IMR-90 (cell line): ENCODE data around the gene TTC7B. TPM values are rescaled to one million over a fixed set of nuclear protein-coding genes. Genes with fewer than 3 reads are reported as not detected.

ENCODE experiments used
- ATAC-seq: fragments of 200-7000 bp; cut with Tn5 transposase; 2 replicates; pipeline ENCODE4 v1.9.1; 2020; ENCODE audit warnings: low read depth, mild to moderate bottlenecking, moderate library complexity
- BruUV-seq: library from RNA; stranded (reverse); fragments of 400-500 nt; replicated peaks from 2 replicates; lab custom pipeline; 2021; lab: Mats Ljungman, UMichigan
- CTCF ChIA-PET: fragments of 300-600 bp; formaldehyde crosslinking; extraction: SDS; loops from one replicate; lab custom pipeline; 2021; ENCODE audit warnings: antibody characterized with exemption; lab: Yijun Ruan, JAX
- POLR2A ChIA-PET: fragments of 300-600 bp; sonication (Branson Sonifier 250); formaldehyde crosslinking; loops from one replicate; lab custom pipeline; 2022; ENCODE audit warnings: antibody characterized with exemption; ENCODE audit not compliant: unreplicated experiment; lab: Charles Lee
- DNase-seq: peaks from one replicate; pipeline ENCODE4 v3.0.0; 2013
- H2AFZ ChIP-seq: replicated peaks from 2 replicates; pipeline ENCODE3; 2013; ENCODE audit warnings: low read length, mild to moderate bottlenecking; ENCODE audit not compliant: poor library complexity
- H2AK5ac ChIP-seq: 2 replicates; pipeline ENCODE4 v1.6.1; 2013; ENCODE audit warnings: low read depth, low read length, inconsistent platforms
- H2AK9ac ChIP-seq: replicated peaks from 2 replicates; pipeline ENCODE3; 2013; ENCODE audit warnings: mild to moderate bottlenecking, low read depth, low read length, moderate library complexity; ENCODE audit not compliant: poor library complexity
- H2BK120ac ChIP-seq: 2 replicates; pipeline ENCODE4 v1.6.1; 2013; ENCODE audit warnings: low read depth, low read length, inconsistent platforms
- H2BK15ac ChIP-seq: 3 replicates; pipeline ENCODE4 v1.6.1; 2013; ENCODE audit warnings: low read depth, low read length, inconsistent platforms
- H2BK20ac ChIP-seq: 2 replicates; pipeline ENCODE4 v1.6.1; 2013; ENCODE audit warnings: low read depth, mild to moderate bottlenecking, inconsistent platforms, low read length, moderate library complexity
- H2BK5ac ChIP-seq: 2 replicates; pipeline ENCODE4 v1.6.1; 2013; ENCODE audit warnings: mild to moderate bottlenecking, low read depth, low read length, inconsistent platforms; ENCODE audit not compliant: poor library complexity, severe bottlenecking
- H3K14ac ChIP-seq: replicated peaks from 2 replicates; pipeline ENCODE4 v1.6.1; 2013; ENCODE audit warnings: low read depth, low read length, inconsistent platforms
- H3K18ac ChIP-seq: 2 replicates; pipeline ENCODE4 v1.6.1; 2013; ENCODE audit warnings: low read depth, low read length, control low read depth
- H3K23ac ChIP-seq: 2 replicates; pipeline ENCODE4 v1.6.1; 2013; ENCODE audit warnings: low read depth, low read length, inconsistent platforms
- H3K27ac ChIP-seq: 2 replicates; pipeline ENCODE4 v1.5.1; 2013; ENCODE audit warnings: mild to moderate bottlenecking, control low read depth, low read length; ENCODE audit not compliant: insufficient read depth
- H3K27me3 ChIP-seq: 2 replicates; pipeline ENCODE4 v1.6.1; 2013; ENCODE audit warnings: low read length; ENCODE audit not compliant: control insufficient read depth, insufficient read depth
- H3K36me3 ChIP-seq: 2 replicates; pipeline ENCODE4 v1.6.1; 2013; ENCODE audit warnings: low read length, mixed read lengths; ENCODE audit not compliant: control insufficient read depth, insufficient read depth
- H3K4ac ChIP-seq: 2 replicates; pipeline ENCODE4 v1.6.1; 2013; ENCODE audit warnings: low read depth, low read length, inconsistent platforms
- H3K4me1 ChIP-seq: 2 replicates; pipeline ENCODE4 v1.6.1; 2013; ENCODE audit warnings: low read length, mixed read lengths; ENCODE audit not compliant: control insufficient read depth, insufficient read depth
- H3K4me2 ChIP-seq: 2 replicates; pipeline ENCODE4 v1.6.1; 2013; ENCODE audit warnings: low read depth, mild to moderate bottlenecking, control low read depth, low read length, moderate library complexity
- H3K4me3 ChIP-seq: 2 replicates; pipeline ENCODE4 v1.5.1; 2013; ENCODE audit warnings: low read depth, mild to moderate bottlenecking, control low read depth, low read length, moderate library complexity; ENCODE audit not compliant: insufficient read depth
- H3K56ac ChIP-seq: 2 replicates; pipeline ENCODE4 v1.6.1; 2013; ENCODE audit warnings: low read length, inconsistent platforms; ENCODE audit not compliant: insufficient read depth; ENCODE audit errors: extremely low read depth
- H3K79me1 ChIP-seq, 2 experiments: 2 replicates each; pipeline ENCODE4 v1.6.1; 2013; ENCODE audit warnings: low read length in 2 of 2, inconsistent platforms in 1 of 2, low read depth in 1 of 2
- H3K9ac ChIP-seq: 2 replicates; pipeline ENCODE4 v1.6.1; 2013; ENCODE audit warnings: low read depth, low read length, control low read depth
- H3K9me1 ChIP-seq: 2 replicates; pipeline ENCODE4 v1.6.1; 2013; ENCODE audit warnings: low read length, inconsistent platforms; ENCODE audit not compliant: insufficient read depth
- H3K9me3 ChIP-seq: 2 replicates; pipeline ENCODE4 v1.6.1; 2013; ENCODE audit warnings: low read length; ENCODE audit not compliant: control insufficient read depth, insufficient read depth
- H4K20me1 ChIP-seq: 2 replicates; pipeline ENCODE4 v1.6.1; 2013; ENCODE audit warnings: low read length, inconsistent platforms; ENCODE audit not compliant: insufficient read depth
- H4K5ac ChIP-seq: 2 replicates; pipeline ENCODE4 v1.6.1; 2013; ENCODE audit warnings: mild to moderate bottlenecking, low read depth, low read length, control low read depth
- H4K8ac ChIP-seq, 2 experiments: 2 replicates each; pipeline ENCODE4 v1.6.1; 2013; ENCODE audit warnings: low read depth in 2 of 2, low read length in 2 of 2, control low read depth in 1 of 2, inconsistent platforms in 1 of 2
- H4K91ac ChIP-seq: 2 replicates; pipeline ENCODE4 v1.6.1; 2013; ENCODE audit warnings: low read depth, low read length, inconsistent platforms; ENCODE audit not compliant: insufficient read depth
- BHLHE40 ChIP-seq: fragments of 150-350 bp; IDR thresholded peaks from 2 replicates; pipeline ENCODE4 v1.6.1; 2016; ENCODE audit warnings: mild to moderate bottlenecking, low read depth, low read length
- CEBPB ChIP-seq: IDR thresholded peaks from 2 replicates; pipeline ENCODE4 v1.6.1; 2012; ENCODE audit warnings: low read depth, low read length, improper control_type of control experiment
- CTCF ChIP-seq: conservative IDR thresholded peaks from 2 replicates; pipeline ENCODE4 v1.5.1; 2012; ENCODE audit warnings: mild to moderate bottlenecking, low read depth, low read length, improper control_type of control experiment
- ELK1 ChIP-seq: fragments of 150-350 bp; IDR thresholded peaks from 2 replicates; pipeline ENCODE4 v1.6.1; 2016; ENCODE audit warnings: low read depth, mild to moderate bottlenecking, low read length, moderate library complexity, borderline replicate concordance
- MXI1 ChIP-seq: IDR thresholded peaks from 2 replicates; pipeline ENCODE4 v1.6.1; 2012; ENCODE audit warnings: low read depth, mild to moderate bottlenecking, low read length, moderate library complexity, borderline replicate concordance
- NFE2L2 ChIP-seq: fragments of 150-350 bp; IDR thresholded peaks from 2 replicates; pipeline ENCODE4 v1.6.1; 2016; ENCODE audit warnings: low read depth, mild to moderate bottlenecking, low read length
- POLR2A ChIP-seq: IDR thresholded peaks from 2 replicates; pipeline ENCODE4 v1.6.1; 2012; ENCODE audit warnings: mild to moderate bottlenecking, low read depth, low read length
- RAD21 ChIP-seq: IDR thresholded peaks from 2 replicates; pipeline ENCODE4 v1.6.1; 2012; ENCODE audit warnings: low read length, improper control_type of control experiment
- RFX5 ChIP-seq: IDR thresholded peaks from 2 replicates; pipeline ENCODE4 v1.8.0; 2012; ENCODE audit warnings: low read depth, mild to moderate bottlenecking, low read length, moderate library complexity
- USF2 ChIP-seq: fragments of 150-350 bp; IDR thresholded peaks from 2 replicates; pipeline ENCODE4 v1.6.1; 2017; ENCODE audit warnings: mild to moderate bottlenecking, antibody characterized with exemption, low read length, low read depth
- WGBS, 2 experiments: methylation state at CpG; one replicate each; pipeline versions ENCODE4 v1.1.5 to v1.1.7; 2013; ENCODE audit warnings: missing lambda C conversion rate in 2 of 2; ENCODE audit not compliant: insufficient read length in 1 of 2; ENCODE audit errors: extremely low coverage in 2 of 2; 5-methylcytosine and 5-hydroxymethylcytosine counted together
- dilution Hi-C: fragments of 300-500 bp; cut with HindIII; formaldehyde crosslinking; loops from one replicate; pipeline ENCODE4 v1.14.3; 2018; ENCODE audit warnings: low sequenced_read_pairs; ENCODE audit not compliant: unreplicated experiment
- in situ Hi-C: fragments of 300-500 bp; cut with MboI; formaldehyde crosslinking; loops from 3 replicates; pipeline ENCODE4 v1.14.3; 2019; ENCODE audit warnings: low sequenced_read_pairs, inconsistent platforms, mixed read lengths
- intact Hi-C: fragments of 100-400 bp; cut with micrococcal nuclease; formaldehyde crosslinking; loops from 2 replicates; pipeline ENCODE4 v1.10.0; 2022
- polyA plus RNA-seq, 3 experiments: library from polyadenylated mRNA; depleted of rRNA; stranded (reverse); fragments of >200 nt; gene quantifications; 2 replicates each; pipeline ENCODE4 v1.2.3, GENCODE V29; 2012; ENCODE audit warnings: low replicate concordance in 1 of 3
- total RNA-seq: library from RNA; depleted of rRNA; stranded (reverse); fragments of >200 nt; gene quantifications from 2 replicates; pipeline ENCODE4 v1.2.3, GENCODE V29; 2012

TTC7B gene
- total and polyA plus RNA-seq, 2 of the 4 experiments (the other 2 are of a cell fraction): 18.1 to 35.3 TPM

GRCh38 chr14:90558041-90558982, 257.9 kb downstream of the TTC7B start:
- no peak for ATAC-seq
- Histone ChIP-seq H4K5ac (no peak overlapping the region), H3K18ac (no peak overlapping the region), H4K20me1 (no peaks in the 10 kb centered on the region; the same call in none of the 2 replicates), H2BK5ac (no peak overlapping the region), H2AFZ (no peak overlapping the region), H2AK9ac (no peak overlapping the region), H3K36me3 (0 out of 2 replicates have a peak, but pooled peaks cover 2% of the 10 kb centered on the region), H3K14ac (no peak overlapping the region), H3K27me3 (no peaks in the 10 kb centered on the region), H3K4me3 (no peak overlapping the region), H2BK20ac (no peak overlapping the region), H3K4me1 (no peaks in the 10 kb centered on the region), H2BK120ac (no peak overlapping the region), H3K27ac (no peak overlapping the region), H3K4ac (no peak overlapping the region), H4K91ac (no peak overlapping the region), H3K79me1 (no peaks in the 10 kb centered on the region), H2AK5ac (no peak overlapping the region), H3K9ac (no peak overlapping the region), H3K23ac (no peak overlapping the region), H3K4me2 (no peak overlapping the region), H2BK15ac (no peak overlapping the region), H3K56ac (no peak overlapping the region), H4K8ac (no peak overlapping the region), H3K9me3 (no peaks in the 10 kb centered on the region), H3K9me1 (peaks cover 7% of the 10 kb centered on the region; the same call in 1 of the 2 replicates)
- ChIA-PET CTCF (no interaction called here), POLR2A (no interaction called here)
- dilution Hi-C loops: no loop called here
- intact Hi-C loops: no loop called here
- no peak for DNase-seq
- BruUV-seq: no TSS peak
- WGBS, 2 experiments: 91% methylated on average over 8 of the region's 30 CpGs; no CpG with 5 or more reads in 1 of the 2 experiments
- in situ Hi-C loops: no loop called here
- TF ChIP-seq CTCF (no peak), RFX5 (no peak), ELK1 (no peak), USF2 (no peak), BHLHE40 (no peak), CEBPB (no peak), RAD21 (no peak), POLR2A (no peak), MXI1 (no peak), NFE2L2 (no peak)
